WI38 (cell line): ENCODE data around the gene NNT.
A peak's percentile ranks its signal among the peaks of the same experiment; 100 is the strongest.

Experiments used
- H3K4me3 ChIP-seq: 2 replicates; pipeline ENCODE4 v1.5.1; 2011; ENCODE audit warnings: low read depth, mild to moderate bottlenecking, control low read depth, low read length
- TF ChIP-seq, protein P1 (sequence below): IDR thresholded peaks from 2 replicates; pipeline ENCODE4 v1.5.1; 2012; ENCODE audit warnings: low read depth, mild to moderate bottlenecking, control low read depth, low read length

NNT gene

DNA sequence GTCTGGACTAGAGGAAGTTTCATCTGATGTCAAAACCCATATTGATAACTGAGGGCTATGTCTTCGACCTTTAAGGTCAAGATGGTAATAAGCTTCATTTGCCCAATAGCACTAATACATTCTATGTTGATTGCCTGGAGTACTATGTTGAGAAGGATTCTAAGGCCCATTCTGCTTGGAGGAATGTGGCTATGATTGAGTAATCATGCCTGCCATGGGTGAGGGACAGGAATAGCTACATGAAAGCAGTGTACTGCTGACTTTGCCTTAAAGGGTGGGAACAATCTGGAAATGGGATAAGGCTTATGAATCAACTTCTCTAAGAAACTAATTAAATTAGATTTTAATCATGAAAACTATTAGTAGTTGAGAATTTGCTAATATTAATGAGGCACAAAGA is 13.6 kb downstream of the NNT start:
- TF ChIP-seq, protein P1, sequence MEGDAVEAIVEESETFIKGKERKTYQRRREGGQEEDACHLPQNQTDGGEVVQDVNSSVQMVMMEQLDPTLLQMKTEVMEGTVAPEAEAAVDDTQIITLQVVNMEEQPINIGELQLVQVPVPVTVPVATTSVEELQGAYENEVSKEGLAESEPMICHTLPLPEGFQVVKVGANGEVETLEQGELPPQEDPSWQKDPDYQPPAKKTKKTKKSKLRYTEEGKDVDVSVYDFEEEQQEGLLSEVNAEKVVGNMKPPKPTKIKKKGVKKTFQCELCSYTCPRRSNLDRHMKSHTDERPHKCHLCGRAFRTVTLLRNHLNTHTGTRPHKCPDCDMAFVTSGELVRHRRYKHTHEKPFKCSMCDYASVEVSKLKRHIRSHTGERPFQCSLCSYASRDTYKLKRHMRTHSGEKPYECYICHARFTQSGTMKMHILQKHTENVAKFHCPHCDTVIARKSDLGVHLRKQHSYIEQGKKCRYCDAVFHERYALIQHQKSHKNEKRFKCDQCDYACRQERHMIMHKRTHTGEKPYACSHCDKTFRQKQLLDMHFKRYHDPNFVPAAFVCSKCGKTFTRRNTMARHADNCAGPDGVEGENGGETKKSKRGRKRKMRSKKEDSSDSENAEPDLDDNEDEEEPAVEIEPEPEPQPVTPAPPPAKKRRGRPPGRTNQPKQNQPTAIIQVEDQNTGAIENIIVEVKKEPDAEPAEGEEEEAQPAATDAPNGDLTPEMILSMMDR: no peak
- no peak overlapping the region for H3K4me3 ChIP-seq

DNA sequence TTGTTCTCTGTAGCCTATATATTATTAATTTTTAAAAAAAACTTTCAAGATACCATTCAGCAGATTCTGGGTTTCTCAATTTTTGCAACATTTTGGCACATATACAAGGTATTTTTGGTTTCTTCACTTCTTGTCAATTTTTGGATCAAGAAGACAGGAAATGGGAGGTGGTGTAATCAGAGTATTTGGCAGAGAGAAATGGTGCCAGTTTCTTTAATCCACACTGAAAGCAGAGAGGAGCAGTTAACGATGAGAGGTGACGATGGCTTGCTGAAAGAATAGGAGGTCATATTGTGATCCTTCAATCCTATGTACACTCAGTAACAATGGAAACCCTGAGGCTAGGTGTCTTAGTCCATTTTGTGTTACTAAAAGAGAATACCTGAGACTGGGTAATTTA is 16.4 kb downstream of the NNT start:
- H3K4me3 ChIP-seq: no peak overlapping the region
- TF ChIP-seq, protein P1: no peak

DNA sequence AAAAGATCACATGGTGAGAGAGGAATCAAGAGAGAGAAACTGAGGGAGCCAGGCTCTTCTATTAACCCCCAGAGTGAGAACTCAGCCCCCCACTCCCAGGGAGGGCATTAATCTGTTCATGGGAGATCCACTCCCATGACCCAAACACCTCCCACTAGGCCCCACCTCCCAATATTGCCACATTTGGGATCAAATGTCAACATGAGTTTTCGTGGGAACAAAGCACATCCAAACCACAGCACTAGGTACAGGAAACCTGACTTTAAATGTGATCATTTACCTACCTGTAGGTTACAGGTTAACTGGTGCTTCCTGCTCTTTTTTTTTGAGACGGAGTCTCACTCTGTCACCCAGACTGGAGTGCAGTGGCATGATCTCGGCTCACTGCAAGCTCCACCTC is 16.9 kb downstream of the NNT start:
- TF ChIP-seq, protein P1: no peak
- no peak overlapping the region for H3K4me3 ChIP-seq

DNA sequence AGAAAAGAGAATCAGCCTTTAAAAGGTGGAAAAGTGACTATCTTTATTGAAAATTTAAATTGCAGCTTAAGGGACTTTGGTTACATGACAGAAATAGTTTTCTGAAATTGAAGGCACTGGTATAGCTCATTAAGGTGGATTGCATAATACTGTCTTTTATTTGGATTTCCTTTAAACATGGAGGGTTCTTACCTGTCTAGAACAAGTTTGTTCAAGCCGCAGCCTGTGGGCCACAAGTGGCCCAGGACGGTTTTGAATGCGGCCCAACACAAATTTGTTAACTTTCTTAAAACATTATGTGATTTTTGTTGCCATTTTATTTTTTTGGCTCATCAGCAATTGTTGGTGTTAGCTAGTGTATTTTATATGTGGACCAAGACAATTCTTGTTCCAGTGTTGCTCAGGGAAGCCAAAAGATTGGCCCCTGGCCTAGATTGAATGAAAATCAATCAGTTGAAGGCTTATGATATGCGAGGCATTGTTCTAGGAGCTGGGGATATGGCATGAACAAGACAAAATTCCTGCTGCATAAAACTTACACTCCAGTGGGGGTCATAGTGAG is 18.0 kb downstream of the NNT start:
- no peak overlapping the region for H3K4me3 ChIP-seq
- TF ChIP-seq, protein P1: no peak

DNA sequence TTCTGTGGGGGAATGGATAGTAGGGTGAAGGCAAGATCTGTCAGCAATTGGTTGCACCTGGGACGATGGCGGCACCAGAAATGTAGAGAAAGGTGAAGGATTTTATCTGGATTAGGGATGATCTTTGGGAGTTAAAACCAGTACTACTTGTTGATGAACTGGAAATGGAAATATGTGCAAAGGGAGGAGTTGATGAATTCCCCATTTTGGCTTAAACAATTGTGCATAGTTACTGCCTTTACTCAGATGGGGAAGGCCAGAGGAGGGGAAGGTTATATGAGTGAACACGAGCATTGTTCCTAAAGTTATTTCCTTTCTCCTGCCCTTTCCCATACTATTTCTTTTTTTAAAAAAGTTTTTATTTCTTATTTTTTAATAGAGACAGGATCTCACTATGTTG is 19.1 kb downstream of the NNT start:
- H3K4me3 ChIP-seq: no peak overlapping the region
- TF ChIP-seq, protein P1: no peak

DNA sequence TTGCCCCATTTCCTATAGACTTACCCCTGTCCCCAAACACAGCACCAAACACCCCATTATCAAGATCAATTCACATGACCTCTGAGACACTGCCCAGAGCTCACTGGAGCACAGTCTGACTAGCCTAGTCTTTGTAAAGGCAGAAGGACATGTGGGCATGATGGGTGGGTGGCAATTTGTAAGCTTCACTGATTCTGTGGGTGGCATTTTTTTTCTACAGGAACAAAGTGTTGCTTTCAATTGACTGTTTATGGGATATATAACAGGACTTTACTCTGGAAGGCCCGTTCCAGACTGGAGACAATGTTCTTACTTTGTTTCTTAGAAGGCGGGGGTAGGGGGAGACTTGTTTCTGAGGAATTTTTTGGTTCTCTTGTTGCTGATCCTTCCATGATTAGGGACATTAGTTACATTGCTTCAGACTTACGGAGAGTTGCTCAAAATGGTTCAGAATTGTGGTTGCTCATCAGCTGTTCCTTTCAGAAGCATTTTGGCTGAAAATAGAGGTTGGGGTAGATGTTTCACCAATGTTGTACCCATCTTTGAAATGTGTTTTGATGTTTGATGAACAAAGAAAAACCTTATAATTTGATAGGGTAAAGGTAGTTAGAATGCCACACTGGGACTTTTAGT is 20.2 kb downstream of the NNT start:
- no peak overlapping the region for H3K4me3 ChIP-seq
- TF ChIP-seq, protein P1: no peak

DNA sequence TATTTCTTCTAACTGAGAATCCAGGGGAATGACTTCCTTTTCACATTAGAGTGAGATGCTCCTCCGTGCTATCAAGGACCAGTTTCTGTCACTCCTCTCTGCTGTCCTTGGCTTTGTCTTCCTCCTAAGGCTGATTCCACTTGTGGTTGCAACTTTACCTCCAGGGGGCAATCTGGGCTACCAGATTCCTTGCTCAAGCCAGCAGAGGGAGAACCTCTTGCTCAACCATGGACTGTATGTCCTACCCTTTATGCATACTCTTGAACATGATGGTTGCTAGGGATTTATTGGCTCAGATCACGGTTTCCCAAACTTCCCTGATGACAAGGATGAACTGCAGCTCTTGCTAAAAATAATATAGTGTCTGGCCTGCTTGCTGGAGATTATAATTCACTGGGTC is 24.0 kb downstream of the NNT start:
- TF ChIP-seq, protein P1: peak; percentile 72

More for the DNA sequence above, 24.0 kb downstream of the NNT start:
- H3K4me3 ChIP-seq: no peak overlapping the region
